ENCODE data around the gene LRRC56. TPM values are rescaled to one million over a fixed set of nuclear protein-coding genes. Genes with fewer than 3 reads are reported as not detected.

Gene LRRC56
- total RNA-seq, 1 experiment from 2014 or later = 3.4 TPM

GRCh38 chr11:575313-575995 lies 38.1 kb downstream of the LRRC56 start (continued):
- TF ChIP-seq TEAD1 (CRISPR knock-in tag; IDR thresholded peaks at IDR 0.05) (no peak), TP53 (CRISPR knock-in tag; IDR thresholded peaks at IDR 0.05) (0 out of 2 replicates have a peak, but pooled peaks have one; percentile 62), ATF1 (CRISPR knock-in tag; IDR thresholded peaks at IDR 0.05) (0 out of 2 replicates have a peak, but pooled peaks have one; percentile 24), ZBTB21 (CRISPR knock-in tag; IDR thresholded peaks at IDR 0.05; ENCODE audit: borderline replicate concordance) (no peak), E2F5 (CRISPR knock-in tag; IDR thresholded peaks at IDR 0.05) (no peak; the same call in 1 of the 2 replicates), RELA (CRISPR knock-in tag; IDR thresholded peaks at IDR 0.05; ENCODE audit: borderline replicate concordance) (0 out of 2 replicates have a peak, but pooled peaks have one; percentile 41), E2F1 (CRISPR knock-in tag; IDR thresholded peaks at IDR 0.05) (peak; percentile 47; the same call in 1 of the 2 replicates), FOXP4 (CRISPR knock-in tag; IDR thresholded peaks at IDR 0.05) (0 out of 2 replicates have a peak, but pooled peaks have one; percentile 37), ETV6 (CRISPR knock-in tag; IDR thresholded peaks at IDR 0.05) (peak; percentile 41; the same call in 1 of the 2 replicates), NR3C1 (CRISPR knock-in tag; conservative IDR thresholded peaks at IDR 0.05; ENCODE audit: low read depth) (no peak), ZNF416 (CRISPR knock-in tag; IDR thresholded peaks at IDR 0.05) (no peak), NR1H2 (CRISPR knock-in tag; IDR thresholded peaks at IDR 0.05) (no peak), CREB1 (CRISPR knock-in tag; IDR thresholded peaks at IDR 0.05) (0 out of 2 replicates have a peak, but pooled peaks have one; percentile 26)

- H3K4me3 Mint-ChIP-seq = peak within 1 kb of the TSS; percentile 94
- no peaks in the 10 kb centered on the region for H3K9me3 Mint-ChIP-seq
- peak within 1 kb of the TSS; percentile 100 for H3K27ac Mint-ChIP-seq
- TF ChIP-seq E2F4 (CRISPR knock-in tag; IDR thresholded peaks at IDR 0.05; ENCODE audit: borderline replicate concordance, low read depth) (peak; percentile 60; the same call in 1 of the 2 replicates), NR3C1 (CRISPR knock-in tag; conservative IDR thresholded peaks at IDR 0.05; ENCODE audit: low read depth) (0 out of 2 replicates have a peak, but pooled peaks have one; percentile 24), ETV6 (CRISPR knock-in tag; IDR thresholded peaks at IDR 0.05) (peak; percentile 32; the same call in 1 of the 2 replicates), GABPB1 (CRISPR knock-in tag; IDR thresholded peaks at IDR 0.05) (peak; percentile 67), ZNF121 (CRISPR knock-in tag; IDR thresholded peaks at IDR 0.05) (no peak), FOXK1 (CRISPR knock-in tag; IDR thresholded peaks at IDR 0.05) (peak; percentile 71; the same call in 1 of the 2 replicates), GTF2I (CRISPR knock-in tag; conservative IDR thresholded peaks at IDR 0.05) (no peak), NR2C2 (CRISPR knock-in tag; IDR thresholded peaks at IDR 0.05) (peak; percentile 90), ARID4B (CRISPR knock-in tag; IDR thresholded peaks at IDR 0.05; ENCODE audit: borderline replicate concordance) (0 out of 2 replicates have a peak, but pooled peaks have one; percentile 44), OVOL2 (CRISPR knock-in tag; IDR thresholded peaks at IDR 0.05; ENCODE audit: borderline replicate concordance) (no peak), ZMAT4 (CRISPR knock-in tag; IDR thresholded peaks at IDR 0.05) (no peak), ZNF416 (CRISPR knock-in tag; IDR thresholded peaks at IDR 0.05) (0 out of 2 replicates have a peak, but pooled peaks have one; percentile 46), HMGA2 (CRISPR knock-in tag; IDR thresholded peaks at IDR 0.05) (no peak)
Measured at GRCh38 chr11:575996-576768, 38.9 kb downstream of the LRRC56 start, which contains the start of gene PHRF1. Gene PHRF1, plus strand, starts transcription at chr11:576470. Its CDS starts 5,043 bp downstream, at chr11:581513.

More at GRCh38 chr11:575996-576768, 38.9 kb downstream of the LRRC56 start, which contains the start of gene PHRF1:
- 0 out of 2 replicates have a peak, but pooled peaks cover 5% of the 10 kb centered on the region for H3K36me3 Mint-ChIP-seq
- H3K27me3 Mint-ChIP-seq (ENCODE audit: low read depth) = peaks cover 22% of the 10 kb centered on the region
- peak; percentile 85 for ATAC-seq
- POLR2A ChIA-PET = interaction anchor here (0.7 to 1.5 kb wide), 8 partner anchors 9 to 119 kb away, joined by 3 to 5 read pairs (median 3); partner anchors contain the start of gene DEAF1
- CTCF ChIA-PET = interaction anchor here (0.6 to 2.0 kb wide), 15 partner anchors 10 to 369 kb away, joined by 3 to 29 read pairs (median 3); partner anchors contain the start of genes BET1L, CEND1, IRF7 and PNPLA2
- peaks cover 35% of the 10 kb centered on the region for H3K4me1 Mint-ChIP-seq
- peak; percentile 95 for DNase-seq (ENCODE audit: low spot score)
